ENCODE results near the gene GALNT17.
"Not testable (repeated sequence)": the region's sequence is repeated elsewhere in the genome, so short reads cannot be mapped to it uniquely, and the experiment has no call there.

Gene GALNT17

DNA sequence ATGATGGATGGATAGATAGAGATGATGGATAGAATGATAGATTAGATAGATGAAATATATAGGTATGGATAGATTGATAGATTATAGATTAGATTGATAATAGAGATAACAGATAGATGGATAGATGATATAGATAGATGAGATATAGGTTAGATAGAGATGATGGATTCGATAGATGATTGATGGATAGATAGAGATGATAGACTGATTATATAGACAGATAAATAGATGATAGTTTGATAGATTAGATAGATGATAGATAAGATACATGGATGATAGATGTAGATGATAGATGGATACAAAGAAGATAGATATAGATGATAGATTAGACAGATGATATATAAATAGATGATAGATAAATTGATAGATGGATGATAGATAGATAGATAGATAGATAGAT lies 448.1 kb downstream of the GALNT17 start:
- DNase-seq, result no peak

DNA sequence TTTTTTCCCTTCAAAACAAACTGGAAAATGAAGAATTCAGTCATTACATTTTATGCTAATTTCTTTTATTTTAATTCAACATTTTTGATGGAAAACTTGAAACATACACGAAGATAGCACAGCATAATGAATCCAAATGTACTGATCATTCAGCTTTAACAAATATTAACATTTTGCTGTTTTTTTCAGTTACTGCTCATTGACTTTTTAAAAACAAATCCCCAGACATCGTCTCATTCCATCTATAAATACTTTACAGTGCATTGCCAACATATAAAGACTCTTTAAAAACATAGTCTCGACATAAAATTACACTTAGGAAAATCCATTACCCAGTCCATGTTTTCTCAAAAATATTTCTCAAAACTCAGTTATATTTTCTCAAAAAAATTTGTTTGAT lies 452.3 kb downstream of the GALNT17 start:
- no peak for DNase-seq

DNA sequence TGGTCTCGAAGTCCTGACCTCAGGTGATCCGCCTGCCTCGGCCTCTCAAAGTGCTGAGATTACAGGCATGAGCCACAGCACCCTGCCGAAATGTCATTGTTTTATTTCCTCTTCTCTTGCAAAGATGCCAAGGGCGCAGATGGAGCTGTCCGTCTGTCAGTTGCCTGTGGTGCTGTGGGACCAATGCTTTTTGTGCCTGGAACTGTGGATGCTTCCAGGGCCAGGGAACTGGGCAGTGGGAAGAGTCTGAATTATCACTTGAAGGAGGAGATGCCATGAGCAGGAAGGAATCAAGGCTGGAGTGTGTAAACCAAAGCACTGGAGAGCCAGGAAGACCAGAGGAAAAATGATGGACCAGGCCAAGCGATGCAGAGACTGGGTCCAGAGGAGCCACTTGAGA lies 459.9 kb downstream of the GALNT17 start:
- no peak for DNase-seq

DNA sequence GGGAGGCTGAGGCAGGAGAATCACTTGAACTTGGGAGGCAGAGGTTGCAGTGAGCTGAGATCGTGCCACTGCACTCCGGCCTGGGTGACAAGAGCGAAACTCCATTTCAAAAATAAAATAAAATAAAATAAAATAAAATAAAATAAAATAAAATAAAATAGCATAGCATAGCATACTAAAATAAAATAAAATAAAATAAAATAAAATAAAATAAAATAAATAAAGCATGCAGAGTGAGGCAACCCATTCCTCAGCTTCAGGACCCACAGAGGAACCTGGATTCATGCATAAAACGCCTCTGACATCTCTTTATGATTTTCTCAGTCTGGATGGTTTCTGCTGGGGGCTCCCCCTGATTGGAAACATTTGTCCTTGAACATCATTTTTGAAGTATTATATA lies 460.4 kb downstream of the GALNT17 start:
- DNase-seq, result not testable (repeated sequence)

DNA sequence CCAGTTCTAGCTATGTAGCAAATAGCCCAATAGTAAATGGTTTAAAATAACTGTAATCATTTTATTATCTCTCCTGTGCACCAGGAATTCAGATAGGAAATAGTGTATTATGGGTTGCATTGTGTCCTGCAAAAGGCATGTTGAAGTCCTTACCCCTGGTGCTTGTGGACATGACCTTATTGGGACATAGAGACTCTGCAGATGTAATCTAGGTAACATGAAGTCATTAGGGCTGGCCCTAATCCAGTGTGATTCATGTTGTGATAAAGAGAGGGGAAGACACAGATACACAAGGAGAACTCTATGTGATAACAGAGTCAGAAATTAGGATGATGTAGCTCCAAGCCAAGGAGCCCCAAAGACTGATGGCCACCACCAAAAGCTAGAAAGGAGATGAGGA lies 462.8 kb downstream of the GALNT17 start:
- no peak for DNase-seq

DNA sequence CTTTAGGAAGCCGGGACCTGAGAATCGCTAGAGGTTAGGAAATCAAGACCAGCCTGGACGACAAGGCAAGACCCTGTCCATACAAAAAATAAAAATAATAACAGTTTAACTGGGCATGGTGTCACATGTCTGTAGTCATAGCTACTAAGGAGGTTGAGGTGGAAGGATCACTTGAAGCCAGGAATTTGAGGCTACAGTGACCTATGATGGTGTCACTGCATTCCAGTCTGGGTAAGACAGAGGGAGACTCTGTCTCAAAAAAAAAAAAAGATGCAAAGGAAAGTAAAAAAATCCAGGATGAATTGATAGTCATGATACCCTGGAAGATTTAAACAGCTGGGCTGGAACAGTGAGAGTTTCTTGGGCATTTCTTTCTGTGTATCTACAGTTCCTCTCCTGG lies 463.2 kb downstream of the GALNT17 start:
- no peak for DNase-seq

DNA sequence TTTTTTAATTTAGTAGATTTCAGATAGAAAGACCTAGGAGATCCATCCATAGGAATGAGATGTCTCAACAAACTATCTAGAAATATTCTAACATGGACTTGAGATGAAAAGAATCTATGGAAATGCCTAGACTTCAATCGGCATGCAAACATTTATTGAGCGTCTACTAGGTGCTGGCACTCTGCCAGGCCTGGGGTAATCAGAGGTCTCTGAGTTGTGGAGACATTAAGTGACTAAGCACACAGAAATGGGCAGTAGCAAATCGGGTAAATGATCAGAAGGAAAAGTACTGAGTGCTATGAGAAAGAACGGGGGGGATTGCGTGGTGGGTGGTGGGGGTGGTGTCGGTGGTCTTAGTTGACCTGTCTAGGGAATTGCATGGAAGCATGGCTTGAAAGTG lies 466.6 kb downstream of the GALNT17 start:
- no peak for DNase-seq

DNA sequence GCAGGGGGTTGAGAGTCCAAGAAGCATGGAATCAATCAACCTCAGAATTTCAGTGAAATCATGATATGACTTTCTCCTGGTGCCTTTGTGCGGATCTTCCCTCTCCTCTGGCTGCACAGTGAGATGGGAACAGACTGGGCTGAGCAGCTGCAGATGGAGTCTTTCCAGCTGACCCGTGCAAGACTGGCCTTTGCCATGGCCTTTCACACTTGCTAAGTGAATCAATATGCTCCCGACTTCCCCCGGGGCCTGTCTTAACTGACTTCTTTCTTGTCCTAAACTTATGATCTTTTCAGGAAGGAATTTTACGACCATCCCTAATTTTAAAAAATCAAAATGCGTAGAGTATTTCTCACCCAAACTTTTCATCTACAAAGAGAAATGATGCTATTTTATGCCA lies 469.9 kb downstream of the GALNT17 start:
- no peak for DNase-seq

GRCh38 chr7:71604818-71605414 lies 473.0 kb downstream of the GALNT17 start:
- no peak for DNase-seq

DNA sequence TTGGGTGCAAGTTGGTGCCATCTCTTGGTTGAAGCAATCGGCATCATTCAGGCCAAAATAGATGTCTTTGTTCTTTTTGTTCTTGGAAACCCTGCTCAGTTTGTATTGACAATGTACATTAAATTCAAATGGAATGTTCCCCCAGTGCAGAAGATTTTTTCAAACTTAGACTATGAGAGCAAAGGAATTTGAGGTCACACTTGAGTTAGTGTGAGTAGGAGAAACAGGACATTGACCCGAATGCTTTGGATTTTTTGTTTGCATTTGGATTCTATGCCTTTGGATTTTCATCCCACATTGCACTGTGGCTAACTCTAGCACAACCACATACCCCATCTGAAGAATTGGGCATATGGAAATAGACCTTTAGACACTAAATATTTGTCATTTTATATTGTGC lies 480.0 kb downstream of the GALNT17 start:
- no peak for DNase-seq

DNA sequence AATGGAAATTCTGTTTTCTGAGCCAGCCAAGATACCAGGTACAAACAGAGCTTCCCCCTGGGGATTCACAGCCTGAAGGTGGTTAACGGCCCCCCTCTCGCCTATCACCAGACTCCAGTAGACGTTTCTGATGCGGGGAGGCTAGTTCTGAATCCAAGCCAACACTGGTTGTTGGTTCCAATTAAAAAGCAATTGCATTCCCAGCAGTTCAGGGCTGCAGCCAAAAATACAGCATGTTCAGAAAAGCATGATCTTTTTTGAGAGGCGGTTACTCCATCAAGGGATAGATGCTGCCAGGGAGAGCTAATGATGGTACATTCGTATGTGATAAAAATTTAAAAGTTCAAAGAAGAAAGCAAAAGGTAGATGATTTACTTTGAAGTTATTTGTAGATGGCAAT lies 481.0 kb downstream of the GALNT17 start:
- no peak for DNase-seq

DNA sequence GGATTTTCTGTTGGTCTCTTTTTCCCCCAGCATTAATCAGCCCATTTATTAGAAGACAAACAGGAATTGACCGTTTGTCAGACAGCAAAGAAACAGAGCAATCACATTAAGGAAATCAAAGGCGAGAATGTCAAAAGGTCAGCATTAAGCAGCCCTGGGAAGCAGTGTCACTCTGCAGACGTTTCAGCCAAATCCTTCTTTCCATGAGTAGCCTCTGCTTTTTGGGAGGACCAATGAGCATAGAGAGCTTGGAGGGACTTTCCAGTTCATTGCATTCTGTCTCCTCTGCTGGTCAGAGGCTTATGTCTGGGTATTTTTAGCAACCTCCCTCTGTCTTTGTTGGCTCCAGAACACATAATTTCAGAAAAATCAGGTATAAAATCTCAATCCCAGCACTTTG lies 481.4 kb downstream of the GALNT17 start:
- no peak for DNase-seq

GRCh38 chr7:71615017-71615416 lies 483.1 kb downstream of the GALNT17 start:
- no peak for DNase-seq

DNA sequence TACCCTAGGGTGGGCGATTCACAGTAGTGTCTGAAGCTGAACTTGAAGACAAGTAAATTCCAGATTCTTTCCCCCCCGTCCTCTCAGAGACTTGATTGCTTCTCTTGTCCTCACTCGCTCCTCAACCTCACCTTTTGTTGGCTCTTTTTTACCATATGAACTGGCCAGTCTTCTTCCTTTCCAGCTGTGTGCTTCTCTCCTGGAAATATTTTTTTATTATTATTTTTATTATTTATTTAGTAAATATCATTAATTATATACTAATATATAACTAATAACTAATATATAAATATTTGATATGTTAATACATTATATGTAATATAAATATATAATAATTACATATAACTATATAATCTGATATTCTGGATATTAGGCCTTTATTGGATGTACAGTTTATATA lies 484.3 kb downstream of the GALNT17 start:
- DNase-seq, result no peak

DNA sequence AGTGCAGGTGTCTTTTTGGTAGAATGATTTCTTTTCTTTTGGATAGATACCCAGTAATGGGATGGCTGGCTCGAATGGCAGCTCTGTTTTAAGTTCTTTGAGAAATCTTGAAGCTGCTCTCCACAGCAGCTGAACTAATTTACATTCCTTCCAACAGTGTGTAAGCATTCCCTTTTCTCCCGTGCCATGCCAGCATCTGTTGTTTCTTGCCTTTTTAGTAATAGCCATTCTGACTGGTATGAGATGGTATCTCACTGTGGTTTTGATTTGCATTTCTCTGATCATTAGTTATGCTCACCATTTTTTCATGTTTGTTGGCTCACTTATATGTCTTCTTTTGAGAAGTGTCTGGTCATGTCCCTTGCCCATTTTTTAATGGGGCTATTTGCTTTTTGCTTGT lies 486.3 kb downstream of the GALNT17 start:
- DNase-seq, result no peak

DNA sequence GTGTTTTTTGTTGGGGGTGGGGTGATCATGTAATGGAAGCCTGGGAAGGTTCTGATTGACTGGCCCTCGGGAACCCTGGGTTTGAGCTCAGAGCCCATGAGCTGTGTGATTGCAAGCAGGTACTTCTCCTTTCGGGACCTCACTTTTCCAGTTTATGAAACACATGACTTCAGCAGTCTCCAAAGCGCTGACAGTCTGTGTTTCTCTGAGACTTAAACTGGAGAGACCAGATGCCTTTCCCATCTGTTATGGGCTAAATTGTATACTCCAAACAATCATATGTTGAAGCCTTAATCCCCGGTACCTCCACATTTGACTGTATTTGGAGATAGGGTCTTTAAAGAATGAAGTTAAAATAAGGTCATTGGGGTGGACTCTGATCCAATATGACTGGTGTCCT lies 493.6 kb downstream of the GALNT17 start:
- no peak for DNase-seq

DNA sequence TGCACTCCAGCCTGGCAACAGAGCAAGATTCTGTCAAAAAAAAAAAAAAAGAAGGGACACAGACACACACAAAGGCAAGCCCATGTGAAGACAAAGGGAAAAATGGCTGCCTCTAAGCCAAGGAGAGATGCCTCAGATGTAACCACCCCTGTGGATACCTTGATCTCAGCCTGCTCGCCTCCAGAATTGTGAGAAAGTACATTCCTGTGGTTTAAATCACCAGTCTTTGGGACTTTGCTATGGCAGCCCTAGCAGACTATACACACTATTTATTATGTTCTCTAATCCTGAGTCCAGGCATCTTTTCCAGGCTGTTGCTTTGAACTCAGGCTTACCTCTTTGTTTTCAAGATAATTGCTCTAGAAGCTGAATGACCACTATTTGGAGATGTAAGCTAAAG lies 494.3 kb downstream of the GALNT17 start:
- no peak for DNase-seq

DNA sequence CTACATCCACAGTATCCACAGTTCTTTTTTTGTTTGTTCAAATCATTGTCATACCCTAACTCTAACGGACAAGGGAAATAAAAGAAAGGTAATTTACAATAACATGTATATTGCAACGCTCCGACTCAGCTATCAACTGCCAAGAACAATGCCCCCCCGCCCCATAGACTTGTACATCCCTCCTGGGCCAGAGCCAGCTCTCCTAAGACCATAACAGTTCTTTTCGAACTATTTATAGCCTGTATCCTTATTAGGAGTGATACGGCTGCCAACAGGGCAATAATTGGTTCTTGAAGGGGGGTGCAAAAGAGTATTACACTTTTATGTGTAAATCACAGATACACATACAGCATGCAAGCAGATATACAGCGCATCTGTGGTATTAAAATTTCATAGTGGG lies 495.7 kb downstream of the GALNT17 start:
- no peak for DNase-seq

GRCh38 chr7:71630516-71630915 lies 498.6 kb downstream of the GALNT17 start:
- DNase-seq, result no peak

DNA sequence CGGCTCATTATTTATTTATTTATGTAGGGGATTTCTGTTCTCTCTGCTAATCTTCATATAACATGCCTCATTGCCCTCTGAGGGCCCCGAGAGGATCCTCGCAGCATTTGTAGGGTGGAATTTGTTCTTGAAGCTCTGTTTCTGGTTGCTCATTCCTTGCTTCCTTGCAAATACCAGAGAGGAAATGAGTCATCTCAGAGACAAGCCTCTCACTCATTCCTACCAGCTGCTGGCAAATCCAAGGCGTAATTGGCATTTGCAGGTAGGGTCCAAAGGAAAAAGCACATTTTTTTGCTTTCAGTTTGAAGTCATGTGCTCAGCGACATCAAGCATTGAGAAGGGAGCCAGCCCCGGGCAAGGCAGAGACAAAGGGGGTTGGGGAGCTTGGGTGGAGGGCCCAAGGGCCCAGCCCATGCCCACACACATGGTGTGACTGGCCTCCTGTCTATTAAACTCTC lies 501.6 kb downstream of the GALNT17 start:
- DNase-seq, result no peak

DNA sequence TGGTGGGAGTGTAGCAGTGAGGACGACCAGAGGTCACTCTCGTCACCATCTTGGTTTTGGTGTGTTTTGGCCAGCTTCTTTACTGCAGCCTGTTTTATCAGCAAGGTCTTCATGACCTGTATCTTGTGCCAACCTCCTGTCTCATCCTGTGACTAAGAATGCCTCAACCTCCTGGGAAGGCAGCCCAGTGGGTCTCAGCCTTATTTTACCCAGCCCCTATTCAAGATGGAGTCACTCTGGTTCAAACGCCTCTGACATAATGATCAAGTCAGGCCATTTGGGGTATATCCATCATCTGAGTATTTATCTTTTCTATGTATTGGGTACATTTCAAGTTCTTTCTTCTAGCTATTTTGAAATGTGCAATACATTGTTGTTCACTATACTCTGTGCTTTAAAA lies 503.9 kb downstream of the GALNT17 start:
- not testable (repeated sequence) for DNase-seq

DNA sequence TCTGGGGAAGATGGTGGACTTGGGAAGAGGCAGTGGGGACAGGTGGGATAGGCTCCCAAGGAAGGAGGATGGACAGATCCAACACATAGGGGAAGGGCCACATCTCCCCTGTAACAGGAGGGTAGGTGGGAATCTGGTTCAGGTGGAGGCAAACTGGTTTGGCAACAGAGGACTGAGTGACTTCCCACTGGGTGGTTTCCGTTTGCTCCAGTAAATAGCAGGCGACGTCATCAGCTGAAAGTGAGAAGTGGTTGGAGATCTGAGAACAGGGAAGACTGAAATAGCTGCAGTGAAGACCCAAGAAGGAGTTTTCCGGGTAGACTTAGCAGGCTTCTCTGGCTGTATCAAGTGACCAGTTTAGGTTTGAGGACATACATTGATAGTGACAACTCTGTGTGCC lies 504.4 kb downstream of the GALNT17 start:
- no peak for DNase-seq

DNA sequence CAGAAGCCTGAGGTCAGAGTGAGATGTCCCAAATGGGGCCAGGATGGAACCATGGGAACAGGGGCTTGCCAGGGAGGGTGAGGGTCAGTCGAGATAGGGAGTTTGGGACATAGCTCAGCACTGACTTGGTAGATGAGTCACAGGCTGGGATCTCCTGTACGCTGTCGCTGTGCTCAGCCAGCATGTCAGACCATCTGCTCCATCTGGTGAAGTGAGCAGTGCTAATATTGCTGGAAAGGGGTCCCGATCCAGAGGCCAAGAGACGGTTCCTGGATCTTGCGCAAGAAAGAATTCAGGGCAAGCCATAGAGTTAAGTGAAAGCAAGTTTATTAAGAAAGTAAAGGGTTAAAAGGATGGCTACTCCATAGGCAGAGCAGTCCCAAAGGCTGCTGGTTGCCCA lies 505.6 kb downstream of the GALNT17 start:
- no peak for DNase-seq

- no peak for DNase-seq
These were observed 506.2 kb downstream of the GALNT17 start for GRCh38 chr7:71638108-71638507.

DNA sequence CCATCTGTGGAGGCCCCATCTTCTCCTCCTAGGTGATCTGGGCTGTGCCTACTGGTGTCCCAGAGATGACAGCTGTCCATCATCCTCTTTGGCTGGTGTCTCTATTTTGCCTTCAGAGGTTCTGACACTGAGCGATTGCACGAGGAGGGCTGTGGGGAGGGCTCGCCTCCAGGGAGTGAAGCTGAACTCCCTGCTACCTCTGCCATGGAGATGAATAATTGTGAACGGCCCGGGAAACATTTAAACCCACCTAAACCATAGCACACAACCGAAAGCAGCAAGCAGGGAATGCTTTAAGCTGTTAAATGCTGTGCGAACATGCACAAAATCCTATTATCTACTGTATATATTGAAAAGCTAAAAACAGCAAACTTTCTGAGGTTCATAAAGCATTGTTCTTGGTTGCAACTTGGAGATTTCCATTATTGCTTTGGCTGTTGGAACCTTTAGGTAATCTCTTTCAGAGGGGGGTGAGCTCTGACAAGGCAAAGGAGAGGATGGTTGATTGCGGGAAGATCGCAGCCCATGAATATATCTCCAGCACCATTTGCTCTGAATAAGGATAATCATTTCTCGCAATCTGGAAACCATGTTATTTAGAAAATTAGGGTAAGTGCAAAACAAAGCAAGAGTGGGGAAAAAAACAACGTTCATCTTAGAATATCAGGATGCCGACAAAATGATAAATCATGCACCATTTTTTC lies 507.6 kb downstream of the GALNT17 start:
- no peak for DNase-seq
